LNCaP clone FGC (cell line): ENCODE data around the gene SLC39A7.

Experiments
- DNase-seq: peaks from one replicate; pipeline ENCODE4 v3.0.0-alpha.2; 2011; ENCODE audit warnings: low read depth
- H3K4me3 ChIP-seq: 2 replicates; pipeline ENCODE4 v1.5.1; 2011; ENCODE audit warnings: mild to moderate bottlenecking, low read depth, low read length, control low read depth
- CTCF ChIP-seq: IDR thresholded peaks from 2 replicates; pipeline ENCODE4 v1.5.1; 2012; ENCODE audit warnings: mild to moderate bottlenecking; ENCODE audit not compliant: control insufficient read depth, insufficient read depth; ENCODE audit errors: extremely low read depth

Gene SLC39A7

GRCh38 chr6:33212857-33213165, 12.1 kb downstream of the SLC39A7 start:
- no peak overlapping the region for H3K4me3 ChIP-seq
- DNase-seq: no peak
- no peak for TF ChIP-seq CTCF

DNA sequence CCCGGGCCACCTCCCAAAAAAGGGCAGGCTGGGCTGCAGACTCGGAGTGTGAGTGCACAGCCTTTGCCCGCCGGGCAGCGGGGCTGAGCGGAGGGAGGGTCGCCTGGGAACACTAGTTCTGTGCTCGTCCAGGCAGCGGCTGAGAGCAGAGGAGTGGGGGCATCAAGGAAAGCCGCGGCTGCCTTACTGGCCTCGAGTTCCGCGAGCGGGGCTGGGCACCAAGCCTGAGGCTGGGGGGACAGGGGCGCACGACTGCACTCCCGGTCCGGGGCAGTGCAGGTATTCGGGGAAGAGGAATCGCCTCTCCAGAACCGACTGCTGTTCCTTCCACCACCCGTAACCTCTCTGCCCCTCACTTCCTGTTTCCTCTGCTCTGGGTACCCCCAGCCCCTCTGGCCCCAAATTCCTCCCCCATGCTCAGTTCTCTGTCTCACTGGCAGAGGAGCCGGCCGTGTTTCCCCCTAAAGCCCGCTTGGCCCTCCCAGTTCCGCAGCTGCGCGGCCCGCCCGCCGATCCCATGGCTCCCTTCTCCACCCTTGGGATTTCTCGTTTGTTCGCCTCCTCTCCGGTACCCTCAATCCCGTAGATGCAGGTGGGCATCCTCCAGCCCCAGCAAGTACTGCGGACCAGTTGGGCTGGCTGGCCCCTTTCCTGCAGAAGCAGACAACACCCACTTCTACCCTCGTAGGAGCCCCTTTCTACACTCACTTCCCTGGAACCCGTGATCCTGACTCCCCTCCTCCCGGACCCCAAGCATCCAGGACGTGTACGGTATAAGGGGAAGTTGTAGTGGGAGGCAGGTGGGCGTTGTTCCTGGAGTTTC, 12.7 kb downstream of the SLC39A7 start:
- 0 out of 2 replicates have a peak overlapping the region, but pooled peaks have one; percentile 15 for H3K4me3 ChIP-seq
- no peak for DNase-seq
- no peak for TF ChIP-seq CTCF

DNA sequence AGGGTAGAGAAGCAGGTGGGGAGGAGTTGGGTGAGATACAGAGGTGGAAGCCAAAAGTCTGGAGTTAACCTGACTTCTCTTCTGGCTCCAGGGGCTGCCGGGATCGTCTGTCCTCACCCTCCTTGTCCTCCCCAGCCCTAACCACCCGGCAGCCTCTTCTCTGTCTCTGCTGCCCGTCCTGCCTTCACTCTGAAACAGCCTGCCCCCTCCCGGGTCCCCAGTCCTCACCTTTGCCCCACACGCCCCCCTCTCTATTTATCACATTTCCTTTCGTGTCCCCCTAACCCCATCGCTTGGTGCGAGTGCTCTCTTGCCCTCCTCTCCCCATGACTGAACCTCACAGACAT, 13.3 kb downstream of the SLC39A7 start:
- no peak for DNase-seq
- no peak overlapping the region for H3K4me3 ChIP-seq
- TF ChIP-seq CTCF: no peak

DNA sequence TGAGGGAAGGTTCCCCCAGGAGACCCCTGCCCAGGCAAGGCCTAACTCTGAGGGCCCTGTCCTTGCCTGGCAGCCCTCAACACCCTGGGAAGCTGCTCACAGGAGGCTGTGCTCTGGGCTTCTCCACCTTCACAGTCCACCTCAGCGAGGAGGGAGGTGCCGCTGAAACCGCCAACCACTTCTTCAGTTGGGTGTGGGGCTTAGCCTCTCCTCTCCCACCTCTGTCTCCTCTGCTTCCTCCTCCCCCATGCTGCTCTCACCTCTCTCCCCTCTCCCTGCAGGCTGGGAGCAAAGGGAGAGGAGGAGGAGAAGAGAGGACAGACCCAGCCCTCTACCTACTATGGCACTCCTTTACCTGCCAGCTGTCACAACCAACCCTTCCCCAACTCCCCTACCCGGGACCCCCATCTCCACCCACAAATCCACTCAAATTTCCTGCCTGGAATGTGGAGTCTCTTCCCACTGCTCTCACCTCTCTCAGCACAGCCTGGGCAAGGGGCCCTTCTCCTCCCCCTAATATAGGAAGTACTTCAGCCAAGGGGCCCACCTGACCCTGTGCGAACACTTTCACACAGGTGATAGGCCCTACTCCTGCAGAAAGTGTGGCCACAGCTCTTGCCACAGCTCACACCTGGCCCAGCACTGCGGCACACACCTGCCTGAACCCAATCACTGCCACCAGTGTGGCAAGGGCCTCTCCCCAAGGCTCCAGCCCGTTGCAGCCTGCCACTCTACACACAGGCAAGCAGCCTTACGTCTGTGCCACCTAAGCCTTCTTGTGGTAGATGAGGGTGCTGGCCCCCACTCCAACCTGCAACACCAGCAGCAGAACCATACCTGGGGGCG, 14.8 kb downstream of the SLC39A7 start:
- TF ChIP-seq CTCF: no peak
- DNase-seq: no peak
- no peak overlapping the region for H3K4me3 ChIP-seq

DNA sequence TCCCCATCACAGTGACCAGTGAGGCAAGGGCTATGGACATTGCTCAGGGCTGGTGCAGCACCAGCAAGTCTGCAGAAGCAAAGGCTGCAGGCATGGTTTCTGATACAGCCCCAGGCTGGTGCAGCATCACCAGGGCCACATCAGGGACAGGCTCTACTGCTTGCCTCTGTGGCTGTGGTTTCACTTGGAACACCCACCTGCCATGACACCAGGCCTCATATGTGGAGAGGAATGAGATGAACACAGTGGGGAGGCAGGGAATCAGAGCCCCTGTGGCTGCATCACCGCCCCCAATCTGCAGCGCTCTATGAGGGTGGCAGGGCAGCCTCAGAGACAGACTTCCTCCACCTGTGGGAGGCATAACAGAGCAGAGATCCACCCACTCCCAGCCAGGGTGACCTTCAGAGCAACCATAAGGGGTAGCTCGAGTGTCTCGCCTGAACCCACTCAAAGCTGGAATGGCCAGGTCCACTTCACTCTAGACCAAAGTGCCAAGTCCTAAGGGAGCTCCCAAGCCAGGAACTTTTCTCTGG, 15.5 kb downstream of the SLC39A7 start:
- H3K4me3 ChIP-seq: no peak overlapping the region
- TF ChIP-seq CTCF: no peak
- no peak for DNase-seq

GRCh38 chr6:33217246-33217645, 16.6 kb downstream of the SLC39A7 start:
- DNase-seq: no peak
- no peak overlapping the region for H3K4me3 ChIP-seq
- TF ChIP-seq CTCF: no peak
